ENCODE data around the gene HMCN2. TPM values are rescaled to one million over a fixed set of nuclear protein-coding genes. Genes with fewer than 3 reads are reported as not detected.

Gene HMCN2
- polyA plus RNA-seq, 1 of the 3 experiments (the other 2 are of a cell fraction), result 0.15 TPM

DNA sequence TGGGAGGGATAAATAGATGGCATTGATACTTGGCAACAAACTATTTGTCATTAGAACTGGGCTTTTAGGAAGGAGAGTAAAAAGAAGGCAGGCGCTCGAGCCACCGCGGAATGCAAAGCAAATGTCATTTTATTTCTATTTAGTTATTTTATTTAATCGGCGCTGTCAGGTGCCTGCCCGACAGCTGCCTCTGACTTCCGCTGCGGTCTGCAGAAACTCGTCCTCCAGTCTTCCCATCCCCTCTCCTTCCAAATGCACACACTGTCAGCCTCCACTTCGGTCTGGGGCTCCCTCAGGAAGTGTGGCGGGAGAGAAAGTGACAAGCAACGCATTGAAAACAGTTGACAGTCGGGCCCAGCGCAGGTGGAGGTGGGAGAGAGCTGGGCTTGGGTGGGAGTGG, 208.5 kb downstream of the HMCN2 start:
- Histone ChIP-seq H2AFZ (ENCODE audit: low read depth) (no peak overlapping the region), H3K9ac (no peak overlapping the region), H4K20me1 (ENCODE audit: insufficient read depth) (no peaks in the 10 kb centered on the region), H3K9me3 (no peaks in the 10 kb centered on the region), H3K4me3 (ENCODE audit: low read depth in 2 of 2, low read length in 1 of 2) (no peak overlapping the region), H3K36me3 (replicated peaks in 1 of 2; ENCODE audit: control insufficient read depth in 1 of 2, insufficient read depth in 2 of 2, low read length in 1 of 2) (no peaks in the 10 kb centered on the region), H3K4me2 (no peak overlapping the region), H3K27ac (ENCODE audit: low read depth in 2 of 2, low read length in 1 of 2) (no peak overlapping the region), H3K4me1 (ENCODE audit: control insufficient read depth in 1 of 2, insufficient read depth in 2 of 2, low read depth in 1 of 2, low read length in 1 of 2) (no peaks in the 10 kb centered on the region), H3K9me2 (no peaks in the 10 kb centered on the region), H3K79me2 (ENCODE audit: insufficient read depth) (no peaks in the 10 kb centered on the region), H3K27me3 (ENCODE audit: insufficient read depth) (no peaks in the 10 kb centered on the region), H3F3A (replicated peaks; ENCODE audit: insufficient read depth) (no peaks in the 10 kb centered on the region)
- ChIA-PET CTCF (interaction anchor here (1.1 to 28.4 kb wide), 6 partner anchors 12 to 231 kb away, joined by 3 to 520 read pairs (median 4); no protein-coding TSS in a partner anchor), POLR2A (no interaction called here)
- TF ChIP-seq TAF1 (IDR thresholded peaks at IDR 0.05; ENCODE audit: borderline replicate concordance, low read depth, low read length), result no peak
- TF ChIP-seq RAD21 (IDR thresholded peaks at IDR 0.05; ENCODE audit: low read length), result no peak
- TF ChIP-seq, protein P1, sequence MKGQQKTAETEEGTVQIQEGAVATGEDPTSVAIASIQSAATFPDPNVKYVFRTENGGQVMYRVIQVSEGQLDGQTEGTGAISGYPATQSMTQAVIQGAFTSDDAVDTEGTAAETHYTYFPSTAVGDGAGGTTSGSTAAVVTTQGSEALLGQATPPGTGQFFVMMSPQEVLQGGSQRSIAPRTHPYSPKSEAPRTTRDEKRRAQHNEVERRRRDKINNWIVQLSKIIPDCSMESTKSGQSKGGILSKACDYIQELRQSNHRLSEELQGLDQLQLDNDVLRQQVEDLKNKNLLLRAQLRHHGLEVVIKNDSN (IDR thresholded peaks at IDR 0.05; ENCODE audit: borderline replicate concordance, low read depth), result no peak
- no peak for TF ChIP-seq YY1 (IDR thresholded peaks at IDR 0.05; ENCODE audit: low read depth)
- no peak for TF ChIP-seq MXI1 (IDR thresholded peaks at IDR 0.05; ENCODE audit: low read depth, low read length)
- TF ChIP-seq GATA2 (CRISPR knock-in tag; IDR thresholded peaks at IDR 0.05), result no peak
- TF ChIP-seq TCF12 (IDR thresholded peaks at IDR 0.05), result no peak
- no peak for TF ChIP-seq FOSL2 (IDR thresholded peaks at IDR 0.05; ENCODE audit: borderline replicate concordance, low read depth)
- TF ChIP-seq EP300 (IDR thresholded peaks at IDR 0.05; ENCODE audit: borderline replicate concordance in 1 of 2, low read depth in 1 of 2, low read length in 1 of 2), result no peak
- no peak for TF ChIP-seq RXRA (IDR thresholded peaks at IDR 0.05; ENCODE audit: borderline replicate concordance, low read depth)
- no peak for TF ChIP-seq TEAD4 (IDR thresholded peaks at IDR 0.05; ENCODE audit: borderline replicate concordance, insufficient read depth)
- no peak for TF ChIP-seq ELF1 (IDR thresholded peaks at IDR 0.05)
- TF ChIP-seq SMC3 (IDR thresholded peaks at IDR 0.05; ENCODE audit: low read depth, low read length), result no peak
- no peak for TF ChIP-seq JUND (IDR thresholded peaks at IDR 0.05)
- TF ChIP-seq RCOR1 (IDR thresholded peaks at IDR 0.05; ENCODE audit: low read length), result no peak
- no peak for TF ChIP-seq USF2 (IDR thresholded peaks at IDR 0.05; ENCODE audit: borderline replicate concordance, low read depth, low read length)
- DNase-seq, result no peak
- 86% methylated on average over 15 of the region's 15 CpGs for WGBS (ENCODE audit: low lambda C conversion rate)

DNA sequence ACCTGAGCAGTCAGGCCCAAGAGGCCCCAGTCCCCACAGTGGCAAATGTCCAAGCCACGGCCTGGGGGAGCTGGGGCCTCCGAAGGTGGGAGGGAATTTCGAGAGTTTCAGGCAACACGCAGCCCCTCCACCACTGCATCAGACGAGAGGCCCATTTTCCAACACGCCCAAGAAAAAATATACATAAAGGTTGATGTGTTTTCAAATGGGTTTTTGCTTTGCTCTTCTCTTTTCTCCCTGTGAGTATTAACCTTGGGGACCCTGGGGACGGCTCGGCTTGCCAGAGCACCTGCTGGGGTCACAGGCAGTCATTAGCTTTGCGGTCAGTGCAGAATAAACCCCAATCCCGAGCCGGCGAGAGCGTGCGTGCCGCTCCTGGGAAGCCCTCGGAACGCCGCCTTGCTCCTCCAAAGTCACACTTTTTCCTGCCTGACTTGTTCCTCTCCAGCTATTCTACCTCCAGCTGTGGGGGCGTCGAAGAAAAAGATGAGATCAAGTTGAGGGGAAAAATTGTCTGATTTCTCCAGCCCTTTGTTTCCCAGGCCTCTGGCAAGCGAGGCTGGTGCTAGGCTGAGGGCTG, 210.7 kb downstream of the HMCN2 start:
- H3K36me3 ChIP-seq (replicated peaks in 1 of 2; ENCODE audit: control insufficient read depth in 1 of 2, insufficient read depth in 2 of 2, low read length in 1 of 2), result no peaks in the 10 kb centered on the region
- no peak for TF ChIP-seq RFX5 (IDR thresholded peaks at IDR 0.05; ENCODE audit: low read length)
- no peak for TF ChIP-seq EP300 (IDR thresholded peaks at IDR 0.05; ENCODE audit: borderline replicate concordance in 1 of 2, low read depth in 1 of 2, low read length in 1 of 2)
- no peak for TF ChIP-seq RCOR1 (IDR thresholded peaks at IDR 0.05; ENCODE audit: low read length)
- no peaks in the 10 kb centered on the region for H3K79me2 ChIP-seq (ENCODE audit: insufficient read depth)
- DNase-seq, result no peak
- no peak overlapping the region for H3K4me3 ChIP-seq (ENCODE audit: low read depth in 2 of 2, low read length in 1 of 2)
- no peaks in the 10 kb centered on the region for H3F3A ChIP-seq (replicated peaks; ENCODE audit: insufficient read depth)
- no peaks in the 10 kb centered on the region for H3K9me2 ChIP-seq
- no peaks in the 10 kb centered on the region for H4K20me1 ChIP-seq (ENCODE audit: insufficient read depth)
- ChIA-PET CTCF (interaction anchor here (1.7 to 28.4 kb wide), 2 partner anchors 14 to 207 kb away, joined by 5 to 520 read pairs; no protein-coding TSS in a partner anchor), POLR2A (no interaction called here)
- no peak overlapping the region for H3K27ac ChIP-seq (ENCODE audit: low read depth in 2 of 2, low read length in 1 of 2)
- no peak overlapping the region for H3K4me2 ChIP-seq
- H3K27me3 ChIP-seq (ENCODE audit: insufficient read depth), result no peaks in the 10 kb centered on the region
- H3K9me3 ChIP-seq, result no peaks in the 10 kb centered on the region
- H2AFZ ChIP-seq (ENCODE audit: low read depth), result no peak overlapping the region
- no peaks in the 10 kb centered on the region for H3K4me1 ChIP-seq (ENCODE audit: control insufficient read depth in 1 of 2, insufficient read depth in 2 of 2, low read depth in 1 of 2, low read length in 1 of 2)
- H3K9ac ChIP-seq, result no peak overlapping the region
- 78% methylated on average over 21 of the region's 21 CpGs for WGBS (ENCODE audit: low lambda C conversion rate)
